GM23338 (cell line): ENCODE results near the gene HOXB5. TPM values are rescaled to one million over a fixed set of nuclear protein-coding genes. Genes with fewer than 3 reads are reported as not detected.

Experiments used
- ATAC-seq: fragments of 200-7000 bp; cut with Tn5 transposase; 3 replicates; pipeline ENCODE4 v1.9.1; 2020
- DNase-seq: peaks from one replicate; pipeline ENCODE4 v3.0.0-alpha.2; 2015; ENCODE audit warnings: low spot score
- H2AFZ ChIP-seq: fragments of 200-600 bp; sonication (generic); 2 replicates; pipeline ENCODE4 v1.8.0; 2016; ENCODE audit warnings: antibody characterized with exemption, mild to moderate bottlenecking, moderate library complexity
- H3F3A ChIP-seq: fragments of 200-600 bp; sonication (generic); replicated peaks from 2 replicates; pipeline ENCODE4 v1.8.0; 2017; ENCODE audit warnings: antibody characterized with exemption, mixed run types, low read depth
- H3K27ac ChIP-seq: fragments of 200-600 bp; sonication (generic); 2 replicates; pipeline ENCODE4 v1.6.1; 2016; ENCODE audit warnings: low read depth
- H3K27me3 ChIP-seq: fragments of 200-600 bp; sonication (generic); 2 replicates; pipeline ENCODE4 v1.8.0; 2016; ENCODE audit warnings: mild to moderate bottlenecking, mixed run types, moderate library complexity; ENCODE audit not compliant: insufficient read depth
- H3K36me3 ChIP-seq: fragments of 200-600 bp; sonication (generic); 2 replicates; pipeline ENCODE4 v1.8.0; 2016; ENCODE audit warnings: mild to moderate bottlenecking; ENCODE audit not compliant: insufficient read depth
- H3K4me1 ChIP-seq: fragments of 200-600 bp; sonication (generic); 2 replicates; pipeline ENCODE4 v1.8.0; 2016; ENCODE audit warnings: mild to moderate bottlenecking, moderate library complexity; ENCODE audit not compliant: insufficient read depth
- H3K4me2 ChIP-seq: fragments of 200-600 bp; sonication (generic); 2 replicates; pipeline ENCODE4 v1.7.1; 2017; ENCODE audit warnings: mixed run types
- H3K4me3 ChIP-seq: fragments of 200-600 bp; sonication (generic); 2 replicates; pipeline ENCODE4 v1.6.1; 2016; ENCODE audit warnings: mixed run types
- H3K79me2 ChIP-seq: fragments of 200-600 bp; sonication (generic); replicated peaks from 2 replicates; pipeline ENCODE4 v1.8.0; 2017; ENCODE audit warnings: mild to moderate bottlenecking; ENCODE audit not compliant: insufficient read depth
- H3K9me2 ChIP-seq: fragments of 200-600 bp; sonication (generic); 2 replicates; pipeline ENCODE4 v1.8.0; 2017; ENCODE audit not compliant: insufficient read depth
- H4K20me1 ChIP-seq: fragments of 200-600 bp; sonication (generic); replicated peaks from 2 replicates; pipeline ENCODE4 v1.8.0; 2017; ENCODE audit warnings: mild to moderate bottlenecking; ENCODE audit not compliant: insufficient read depth
- H3K27ac Mint-ChIP-seq: 2 replicates; pipeline ENCODE4 v1.8.0; 2020; ENCODE audit warnings: inconsistent platforms, mild to moderate bottlenecking, moderate library complexity, mixed read lengths
- H3K27me3 Mint-ChIP-seq: 3 replicates; pipeline ENCODE4 v1.8.0; 2022; ENCODE audit warnings: low read depth, mild to moderate bottlenecking, moderate library complexity, mixed read lengths, inconsistent platforms; ENCODE audit not compliant: insufficient read depth, poor library complexity
- H3K36me3 Mint-ChIP-seq: 3 replicates; pipeline ENCODE4 v1.8.0; 2021; ENCODE audit warnings: low read depth, mild to moderate bottlenecking, inconsistent platforms, moderate library complexity, mixed read lengths
- H3K4me1 Mint-ChIP-seq: 3 replicates; pipeline ENCODE4 v1.8.0; 2020; ENCODE audit warnings: mild to moderate bottlenecking, inconsistent platforms, mixed read lengths
- H3K4me3 Mint-ChIP-seq: 3 replicates; pipeline ENCODE4 v1.8.0; 2021; ENCODE audit warnings: moderate library complexity, mild to moderate bottlenecking, inconsistent platforms, mixed read lengths
- H3K9me3 Mint-ChIP-seq: 3 replicates; pipeline ENCODE4 v1.8.0; 2020; ENCODE audit warnings: moderate library complexity, mild to moderate bottlenecking, inconsistent platforms, mixed read lengths
- EZH2 ChIP-seq: fragments of 200-600 bp; sonication (generic); IDR thresholded peaks from one replicate; pipeline ENCODE4 v1.8.0; 2017; ENCODE audit warnings: antibody characterized with exemption, mild to moderate bottlenecking, low read depth; ENCODE audit not compliant: unreplicated experiment
- EZH2phosphoT487 ChIP-seq: fragments of 200-600 bp; sonication (generic); IDR thresholded peaks from one replicate; pipeline ENCODE4 v1.8.1; 2018; ENCODE audit warnings: antibody characterized with exemption; ENCODE audit not compliant: unreplicated experiment
- NANOG ChIP-seq: IDR thresholded peaks from 2 replicates; pipeline ENCODE4 v1.6.1; 2016; ENCODE audit warnings: antibody characterized with exemption, borderline replicate concordance
- STAT1 ChIP-seq: IDR thresholded peaks from one replicate; pipeline ENCODE4 v1.6.1; 2016; ENCODE audit warnings: antibody characterized with exemption; ENCODE audit not compliant: unreplicated experiment
- ZNF114 ChIP-seq: fragments of 250-450 bp; sonication (Bioruptor Pico); IDR thresholded peaks from 2 replicates; pipeline ENCODE4 v1.5.0; 2020; ENCODE audit warnings: mild to moderate bottlenecking, moderate library complexity
- polyA plus RNA-seq: library from polyadenylated mRNA; unstranded; fragments of >200 nt; fragmentation: Nextera tagmentation; extraction: Ambion mirVana; gene quantifications from 2 replicates; pipeline ENCODE4 v1.2.1, GENCODE V29; 2016
- total RNA-seq: library from RNA; depleted of rRNA; stranded (reverse); fragments of >200 nt; shearing (Covaris generic); gene quantifications from 2 replicates; pipeline ENCODE4 v1.2.3, GENCODE V29; 2014
- TF ChIP-seq, protein P1 (sequence below): fragments of 250-450 bp; sonication (Bioruptor Pico); IDR thresholded peaks from 2 replicates; pipeline ENCODE4 v1.5.0; 2020; ENCODE audit warnings: mild to moderate bottlenecking, moderate library complexity
- TF ChIP-seq, protein P2 (sequence below), 2 experiments: fragments of 200-600 bp in 1 of 2; sonication (generic) in 1 of 2; conservative IDR thresholded peaks; 2 replicates each; pipeline versions ENCODE4 v1.5.1 to v1.6.1; 2016 to 2017; ENCODE audit warnings: antibody characterized with exemption in 2 of 2, low read depth in 2 of 2, mild to moderate bottlenecking in 2 of 2, moderate library complexity in 1 of 2
- TF ChIP-seq, protein P3 (sequence below): IDR thresholded peaks from 2 replicates; pipeline ENCODE4 v1.6.1; 2016; ENCODE audit warnings: antibody characterized with exemption

HOXB5 gene
- total and polyA plus RNA-seq, 2 experiments from 2014 or later = not detected

DNA sequence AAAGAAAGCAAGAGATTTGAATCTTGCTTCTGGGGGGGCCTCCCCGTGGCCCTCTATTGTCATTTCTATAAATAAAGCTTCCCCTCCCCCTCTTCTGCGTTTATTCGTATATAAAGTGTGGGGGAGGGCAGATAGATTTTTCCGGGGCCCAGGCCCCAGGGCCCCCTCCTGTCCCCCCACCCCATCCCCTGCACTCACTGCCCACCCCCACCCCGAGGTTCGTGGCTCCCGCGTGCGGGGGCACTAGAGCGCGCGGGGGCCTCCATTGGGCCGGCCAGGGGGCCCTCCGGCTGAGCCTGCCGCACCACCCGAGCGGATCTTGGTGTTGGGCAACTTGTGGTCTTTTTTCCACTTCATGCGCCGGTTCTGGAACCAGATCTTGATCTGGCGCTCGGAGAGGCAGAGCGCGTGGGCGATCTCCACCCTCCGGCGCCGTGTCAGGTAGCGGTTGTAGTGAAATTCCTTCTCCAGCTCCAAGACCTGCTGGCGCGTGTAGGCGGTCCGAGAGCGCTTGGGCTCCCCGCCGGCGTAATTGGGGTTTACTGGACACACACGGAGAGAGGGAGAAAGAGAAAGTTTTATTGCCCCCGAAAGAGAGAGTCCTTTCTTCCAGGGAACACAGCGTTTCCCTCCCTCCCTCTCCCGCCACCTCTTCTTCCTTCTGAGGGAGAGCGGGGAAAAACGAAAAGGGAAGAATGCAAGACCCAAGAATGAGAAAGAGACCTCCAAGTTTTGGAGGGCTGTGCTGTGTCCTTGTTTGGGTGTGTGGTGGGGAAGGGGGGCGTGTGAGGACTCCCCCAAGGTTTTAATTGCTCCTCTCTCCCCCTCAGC, 16.9 kb downstream of the HOXB5 start:
- Histone ChIP-seq H3K27me3 (peaks cover 100% of the 10 kb centered on the region), H3K4me2 (peak overlapping the region; percentile 62), H3K9me2 (no peaks in the 10 kb centered on the region), H3K36me3 (no peaks in the 10 kb centered on the region), H3K79me2 (no peaks in the 10 kb centered on the region), H4K20me1 (peaks cover 66% of the 10 kb centered on the region), H3K27ac (no peak overlapping the region), H3K4me3 (0 out of 2 replicates have a peak overlapping the region, but pooled peaks have one; percentile 28), H2AFZ (no peak overlapping the region), H3F3A (peaks cover 71% of the 10 kb centered on the region), H3K4me1 (peaks cover 58% of the 10 kb centered on the region)
- Mint-ChIP-seq H3K9me3 (peaks cover 10% of the 10 kb centered on the region), H3K27ac (no peak overlapping the region), H3K36me3 (no peaks in the 10 kb centered on the region), H3K27me3 (peaks cover 37% of the 10 kb centered on the region), H3K4me1 (peaks cover 31% of the 10 kb centered on the region), H3K4me3 (no peak overlapping the region)
- peak; percentile 9; the same call in 2 of the 3 replicates for ATAC-seq
- no peak for DNase-seq
- TF ChIP-seq NANOG (no peak), STAT1 (no peak), EZH2phosphoT487 (peak; percentile 54), ZNF114 (CRISPR knock-in tag) (no peak), EZH2 (peak; percentile 91)
- TF ChIP-seq, protein P1, sequence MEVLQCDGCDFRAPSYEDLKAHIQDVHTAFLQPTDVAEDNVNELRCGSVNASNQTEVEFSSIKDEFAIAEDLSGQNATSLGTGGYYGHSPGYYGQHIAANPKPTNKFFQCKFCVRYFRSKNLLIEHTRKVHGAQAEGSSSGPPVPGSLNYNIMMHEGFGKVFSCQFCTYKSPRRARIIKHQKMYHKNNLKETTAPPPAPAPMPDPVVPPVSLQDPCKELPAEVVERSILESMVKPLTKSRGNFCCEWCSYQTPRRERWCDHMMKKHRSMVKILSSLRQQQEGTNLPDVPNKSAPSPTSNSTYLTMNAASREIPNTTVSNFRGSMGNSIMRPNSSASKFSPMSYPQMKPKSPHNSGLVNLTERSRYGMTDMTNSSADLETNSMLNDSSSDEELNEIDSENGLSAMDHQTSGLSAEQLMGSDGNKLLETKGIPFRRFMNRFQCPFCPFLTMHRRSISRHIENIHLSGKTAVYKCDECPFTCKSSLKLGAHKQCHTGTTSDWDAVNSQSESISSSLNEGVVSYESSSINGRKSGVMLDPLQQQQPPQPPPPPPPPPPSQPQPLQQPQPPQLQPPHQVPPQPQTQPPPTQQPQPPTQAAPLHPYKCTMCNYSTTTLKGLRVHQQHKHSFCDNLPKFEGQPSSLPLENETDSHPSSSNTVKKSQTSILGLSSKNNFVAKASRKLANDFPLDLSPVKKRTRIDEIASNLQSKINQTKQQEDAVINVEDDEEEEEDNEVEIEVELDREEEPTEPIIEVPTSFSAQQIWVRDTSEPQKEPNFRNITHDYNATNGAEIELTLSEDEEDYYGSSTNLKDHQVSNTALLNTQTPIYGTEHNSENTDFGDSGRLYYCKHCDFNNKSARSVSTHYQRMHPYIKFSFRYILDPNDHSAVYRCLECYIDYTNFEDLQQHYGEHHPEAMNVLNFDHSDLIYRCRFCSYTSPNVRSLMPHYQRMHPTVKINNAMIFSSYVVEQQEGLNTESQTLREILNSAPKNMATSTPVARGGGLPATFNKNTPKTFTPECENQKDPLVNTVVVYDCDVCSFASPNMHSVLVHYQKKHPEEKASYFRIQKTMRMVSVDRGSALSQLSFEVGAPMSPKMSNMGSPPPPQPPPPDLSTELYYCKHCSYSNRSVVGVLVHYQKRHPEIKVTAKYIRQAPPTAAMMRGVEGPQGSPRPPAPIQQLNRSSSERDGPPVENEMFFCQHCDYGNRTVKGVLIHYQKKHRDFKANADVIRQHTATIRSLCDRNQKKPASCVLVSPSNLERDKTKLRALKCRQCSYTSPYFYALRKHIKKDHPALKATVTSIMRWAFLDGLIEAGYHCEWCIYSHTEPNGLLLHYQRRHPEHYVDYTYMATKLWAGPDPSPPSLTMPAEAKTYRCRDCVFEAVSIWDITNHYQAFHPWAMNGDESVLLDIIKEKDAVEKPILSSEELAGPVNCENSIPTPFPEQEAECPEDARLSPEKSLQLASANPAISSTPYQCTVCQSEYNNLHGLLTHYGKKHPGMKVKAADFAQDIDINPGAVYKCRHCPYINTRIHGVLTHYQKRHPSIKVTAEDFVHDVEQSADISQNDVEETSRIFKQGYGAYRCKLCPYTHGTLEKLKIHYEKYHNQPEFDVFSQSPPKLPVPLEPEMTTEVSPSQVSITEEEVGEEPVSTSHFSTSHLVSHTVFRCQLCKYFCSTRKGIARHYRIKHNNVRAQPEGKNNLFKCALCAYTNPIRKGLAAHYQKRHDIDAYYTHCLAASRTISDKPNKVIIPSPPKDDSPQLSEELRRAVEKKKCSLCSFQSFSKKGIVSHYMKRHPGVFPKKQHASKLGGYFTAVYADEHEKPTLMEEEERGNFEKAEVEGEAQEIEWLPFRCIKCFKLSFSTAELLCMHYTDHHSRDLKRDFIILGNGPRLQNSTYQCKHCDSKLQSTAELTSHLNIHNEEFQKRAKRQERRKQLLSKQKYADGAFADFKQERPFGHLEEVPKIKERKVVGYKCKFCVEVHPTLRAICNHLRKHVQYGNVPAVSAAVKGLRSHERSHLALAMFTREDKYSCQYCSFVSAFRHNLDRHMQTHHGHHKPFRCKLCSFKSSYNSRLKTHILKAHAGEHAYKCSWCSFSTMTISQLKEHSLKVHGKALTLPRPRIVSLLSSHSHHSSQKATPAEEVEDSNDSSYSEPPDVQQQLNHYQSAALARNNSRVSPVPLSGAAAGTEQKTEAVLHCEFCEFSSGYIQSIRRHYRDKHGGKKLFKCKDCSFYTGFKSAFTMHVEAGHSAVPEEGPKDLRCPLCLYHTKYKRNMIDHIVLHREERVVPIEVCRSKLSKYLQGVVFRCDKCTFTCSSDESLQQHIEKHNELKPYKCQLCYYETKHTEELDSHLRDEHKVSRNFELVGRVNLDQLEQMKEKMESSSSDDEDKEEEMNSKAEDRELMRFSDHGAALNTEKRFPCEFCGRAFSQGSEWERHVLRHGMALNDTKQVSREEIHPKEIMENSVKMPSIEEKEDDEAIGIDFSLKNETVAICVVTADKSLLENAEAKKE (CRISPR knock-in tag) = no peak
- TF ChIP-seq, protein P2, sequence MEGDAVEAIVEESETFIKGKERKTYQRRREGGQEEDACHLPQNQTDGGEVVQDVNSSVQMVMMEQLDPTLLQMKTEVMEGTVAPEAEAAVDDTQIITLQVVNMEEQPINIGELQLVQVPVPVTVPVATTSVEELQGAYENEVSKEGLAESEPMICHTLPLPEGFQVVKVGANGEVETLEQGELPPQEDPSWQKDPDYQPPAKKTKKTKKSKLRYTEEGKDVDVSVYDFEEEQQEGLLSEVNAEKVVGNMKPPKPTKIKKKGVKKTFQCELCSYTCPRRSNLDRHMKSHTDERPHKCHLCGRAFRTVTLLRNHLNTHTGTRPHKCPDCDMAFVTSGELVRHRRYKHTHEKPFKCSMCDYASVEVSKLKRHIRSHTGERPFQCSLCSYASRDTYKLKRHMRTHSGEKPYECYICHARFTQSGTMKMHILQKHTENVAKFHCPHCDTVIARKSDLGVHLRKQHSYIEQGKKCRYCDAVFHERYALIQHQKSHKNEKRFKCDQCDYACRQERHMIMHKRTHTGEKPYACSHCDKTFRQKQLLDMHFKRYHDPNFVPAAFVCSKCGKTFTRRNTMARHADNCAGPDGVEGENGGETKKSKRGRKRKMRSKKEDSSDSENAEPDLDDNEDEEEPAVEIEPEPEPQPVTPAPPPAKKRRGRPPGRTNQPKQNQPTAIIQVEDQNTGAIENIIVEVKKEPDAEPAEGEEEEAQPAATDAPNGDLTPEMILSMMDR (conservative IDR thresholded peaks at IDR 0.05; ENCODE audit: low read depth in 2 of 2) = no peak
- TF ChIP-seq, protein P3, sequence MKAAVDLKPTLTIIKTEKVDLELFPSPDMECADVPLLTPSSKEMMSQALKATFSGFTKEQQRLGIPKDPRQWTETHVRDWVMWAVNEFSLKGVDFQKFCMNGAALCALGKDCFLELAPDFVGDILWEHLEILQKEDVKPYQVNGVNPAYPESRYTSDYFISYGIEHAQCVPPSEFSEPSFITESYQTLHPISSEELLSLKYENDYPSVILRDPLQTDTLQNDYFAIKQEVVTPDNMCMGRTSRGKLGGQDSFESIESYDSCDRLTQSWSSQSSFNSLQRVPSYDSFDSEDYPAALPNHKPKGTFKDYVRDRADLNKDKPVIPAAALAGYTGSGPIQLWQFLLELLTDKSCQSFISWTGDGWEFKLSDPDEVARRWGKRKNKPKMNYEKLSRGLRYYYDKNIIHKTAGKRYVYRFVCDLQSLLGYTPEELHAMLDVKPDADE = no peak
